H9 (cell line): ENCODE measurements around the gene CASK. TPM values are rescaled to one million over a fixed set of nuclear protein-coding genes. Genes with fewer than 3 reads are reported as not detected.

ENCODE experiments used
- DNase-seq: peaks from one replicate; pipeline ENCODE4 v3.0.0-alpha.2; 2017
- H2AFZ ChIP-seq: one replicate; pipeline ENCODE4 v1.6.1; 2013; ENCODE audit warnings: mild to moderate bottlenecking, low read length, control low read depth, moderate library complexity
- H2AK5ac ChIP-seq: 2 replicates; pipeline ENCODE4 v1.6.1; 2013; ENCODE audit warnings: low read length, control low read depth, mixed read lengths; ENCODE audit not compliant: insufficient read length
- H2BK120ac ChIP-seq: one replicate; pipeline ENCODE4 v1.6.1; 2013; ENCODE audit warnings: low read depth, mild to moderate bottlenecking, low read length, control low read depth, inconsistent platforms; ENCODE audit not compliant: poor library complexity, severe bottlenecking
- H2BK12ac ChIP-seq: 2 replicates; pipeline ENCODE4 v1.6.1; 2013; ENCODE audit warnings: low read length, control low read depth, mixed read lengths, low read depth; ENCODE audit not compliant: insufficient read length
- H2BK15ac ChIP-seq: 2 replicates; pipeline ENCODE4 v1.6.1; 2013; ENCODE audit warnings: low read depth, low read length, control low read depth
- H2BK20ac ChIP-seq: one replicate; pipeline ENCODE4 v1.6.1; 2013; ENCODE audit warnings: low read depth, mild to moderate bottlenecking, low read length, control low read depth, inconsistent platforms; ENCODE audit not compliant: poor library complexity, severe bottlenecking
- H2BK5ac ChIP-seq: 2 replicates; pipeline ENCODE4 v1.6.1; 2013; ENCODE audit warnings: low read length, control low read depth, mixed read lengths; ENCODE audit not compliant: insufficient read length
- H3K14ac ChIP-seq: 2 replicates; pipeline ENCODE4 v1.6.1; 2013; ENCODE audit warnings: low read length, control low read depth; ENCODE audit not compliant: insufficient read depth
- H3K18ac ChIP-seq: 2 replicates; pipeline ENCODE4 v1.6.1; 2013; ENCODE audit warnings: low read depth, mild to moderate bottlenecking, mixed read lengths, low read length, control low read depth; ENCODE audit not compliant: insufficient read length
- H3K23ac ChIP-seq: 2 replicates; pipeline ENCODE4 v1.6.1; 2013; ENCODE audit warnings: low read length, control low read depth, mixed read lengths, low read depth; ENCODE audit not compliant: insufficient read length
- H3K23me2 ChIP-seq: 2 replicates; pipeline ENCODE4 v1.6.1; 2013; ENCODE audit warnings: low read depth, mild to moderate bottlenecking, mixed read lengths, low read length, control low read depth; ENCODE audit not compliant: insufficient read length, poor library complexity, severe bottlenecking
- H3K27ac ChIP-seq: 2 replicates; pipeline ENCODE4 v1.5.1; 2013; ENCODE audit warnings: low read length, control low read depth, mixed read lengths, low read depth; ENCODE audit not compliant: insufficient read length
- H3K27me3 ChIP-seq: 2 replicates; pipeline ENCODE4 v1.6.1; 2013; ENCODE audit warnings: low read length, control low read depth, inconsistent platforms; ENCODE audit not compliant: insufficient read depth
- H3K4ac ChIP-seq: 2 replicates; pipeline ENCODE4 v1.6.1; 2013; ENCODE audit warnings: low read depth, mild to moderate bottlenecking, control low read depth, inconsistent platforms, low read length, moderate library complexity
- H3K4me1 ChIP-seq: 2 replicates; pipeline ENCODE4 v1.6.1; 2013; ENCODE audit warnings: low read length, control low read depth, inconsistent platforms; ENCODE audit not compliant: insufficient read depth
- H3K4me2 ChIP-seq: 2 replicates; pipeline ENCODE4 v1.6.1; 2013; ENCODE audit warnings: low read length, control low read depth, mixed read lengths; ENCODE audit not compliant: insufficient read length, insufficient read depth
- H3K56ac ChIP-seq: 2 replicates; pipeline ENCODE4 v1.6.1; 2013; ENCODE audit warnings: low read depth, mild to moderate bottlenecking, mixed read lengths, low read length, control low read depth; ENCODE audit not compliant: insufficient read length
- H3K79me1 ChIP-seq: 2 replicates; pipeline ENCODE4 v1.6.1; 2013; ENCODE audit warnings: low read depth, mild to moderate bottlenecking, moderate library complexity, low read length, control low read depth, inconsistent platforms; ENCODE audit not compliant: insufficient read depth, poor library complexity, severe bottlenecking
- H3K79me2 ChIP-seq: 2 replicates; pipeline ENCODE4 v1.6.1; 2013; ENCODE audit warnings: low read length, control low read depth, inconsistent platforms; ENCODE audit not compliant: insufficient read depth
- H3K9ac ChIP-seq: 2 replicates; pipeline ENCODE4 v1.6.1; 2013; ENCODE audit warnings: low read length, control low read depth, mixed read lengths; ENCODE audit not compliant: insufficient read length; ENCODE audit errors: extremely low read depth
- H3K9me3 ChIP-seq: one replicate; pipeline ENCODE4 v1.6.1; 2013; ENCODE audit warnings: low read depth, low read length, inconsistent platforms; ENCODE audit not compliant: control insufficient read depth
- H3T11ph ChIP-seq: one replicate; pipeline ENCODE4 v1.6.1; 2013; ENCODE audit warnings: mild to moderate bottlenecking, low read length, control low read depth, inconsistent platforms
- H4K20me1 ChIP-seq: one replicate; pipeline ENCODE4 v1.6.1; 2013; ENCODE audit not compliant: control insufficient read depth, insufficient read length, insufficient read depth
- H4K5ac ChIP-seq: 2 replicates; pipeline ENCODE4 v1.6.1; 2013; ENCODE audit warnings: low read depth, mild to moderate bottlenecking, mixed read lengths, low read length, control low read depth; ENCODE audit not compliant: insufficient read length
- H4K8ac ChIP-seq: replicated peaks from 2 replicates; pipeline ENCODE4 v1.6.1; 2013; ENCODE audit warnings: low read length, control low read depth, mixed read lengths, low read depth; ENCODE audit not compliant: insufficient read length
- H4K91ac ChIP-seq: 2 replicates; pipeline ENCODE4 v1.6.1; 2013; ENCODE audit warnings: low read depth, mild to moderate bottlenecking, moderate library complexity, mixed read lengths, low read length, control low read depth; ENCODE audit not compliant: insufficient read length
- H3K27ac Mint-ChIP-seq, 3 experiments: 2 replicates in 2 of 3; 3 replicates in 1 of 3; pipeline ENCODE4 v1.8.0; 2020 to 2021; ENCODE audit warnings: mixed read lengths in 3 of 3, mild to moderate bottlenecking in 1 of 3, moderate library complexity in 1 of 3
- H3K27me3 Mint-ChIP-seq: 2 replicates; pipeline ENCODE4 v1.8.0; 2021; ENCODE audit warnings: low read depth, mild to moderate bottlenecking, moderate library complexity, mixed read lengths
- H3K36me3 Mint-ChIP-seq, 3 experiments: 2 replicates in 2 of 3; 3 replicates in 1 of 3; pipeline ENCODE4 v1.8.0; 2020 to 2021; ENCODE audit warnings: low read depth in 3 of 3, mixed read lengths in 3 of 3; ENCODE audit not compliant: insufficient read depth in 1 of 3
- H3K4me1 Mint-ChIP-seq, 2 experiments: 2 replicates each; pipeline ENCODE4 v1.8.0; 2020; ENCODE audit warnings: mixed read lengths in 2 of 2
- H3K4me3 Mint-ChIP-seq, 2 experiments: 2 replicates in 1 of 2; 3 replicates in 1 of 2; pipeline ENCODE4 v1.8.0; 2020 to 2021; ENCODE audit warnings: mild to moderate bottlenecking in 2 of 2, mixed read lengths in 2 of 2, moderate library complexity in 1 of 2
- H3K9me3 Mint-ChIP-seq, 2 experiments: 2 replicates in 1 of 2; 3 replicates in 1 of 2; pipeline ENCODE4 v1.8.0; 2020; ENCODE audit warnings: mild to moderate bottlenecking in 2 of 2, mixed read lengths in 2 of 2, moderate library complexity in 1 of 2
- CTCF ChIP-seq: fragments of 200-600 bp; sonication (generic); conservative IDR thresholded peaks from 3 replicates; pipeline ENCODE4 v1.8.0; 2021; ENCODE audit warnings: antibody characterized with exemption, mild to moderate bottlenecking
- total RNA-seq: library from RNA; stranded (reverse); gene quantifications from 2 replicates; pipeline ENCODE4 v1.2.1, GENCODE V29; 2021

The CASK gene
- total RNA-seq, 1 experiment from 2014 or later = 44.1 TPM

- H3K4me1 ChIP-seq = peaks cover 2% of the 10 kb centered on the region; the same call in 1 of the 2 replicates
- no peak overlapping the region for H4K91ac ChIP-seq
- no peaks in the 10 kb centered on the region for H4K20me1 ChIP-seq
- no peaks in the 10 kb centered on the region for H3K9me3 ChIP-seq
- H4K8ac ChIP-seq = no peak overlapping the region
- H3K23me2 ChIP-seq = no peaks in the 10 kb centered on the region
- Mint-ChIP-seq H3K4me3 (no peak overlapping the region; a peak in 1 of 5 replicates), H3K27ac (no peak overlapping the region), H3K36me3 (peaks cover 0 to 4% (median 2%) of the 10 kb centered on the region in 3 experiments; a peak in 5 of 7 replicates), H3K9me3 (peaks cover 32 to 37% of the 10 kb centered on the region in 2 experiments), H3K4me1 (peaks cover 3 to 5% of the 10 kb centered on the region in 2 experiments; a peak in 3 of 4 replicates), H3K27me3 (no peaks in the 10 kb centered on the region; the same call in 1 of the 2 replicates)
- no peak overlapping the region for H4K5ac ChIP-seq
- no peaks in the 10 kb centered on the region for H3K27me3 ChIP-seq
- no peak overlapping the region for H2BK5ac ChIP-seq
- H3K79me1 ChIP-seq = no peaks in the 10 kb centered on the region
- H3K9ac ChIP-seq = no peak overlapping the region
- no peak overlapping the region for H2BK120ac ChIP-seq
- no peak overlapping the region for H2BK12ac ChIP-seq
- no peak overlapping the region for H3K23ac ChIP-seq
- H3K79me2 ChIP-seq = no peaks in the 10 kb centered on the region
- no peak overlapping the region for H3K27ac ChIP-seq
- no peak for TF ChIP-seq CTCF
- H2AFZ ChIP-seq = no peak overlapping the region
- no peak overlapping the region for H3K18ac ChIP-seq
- H3K4me2 ChIP-seq = no peak overlapping the region
- H3T11ph ChIP-seq = no peak overlapping the region
- DNase-seq = no peak
- no peak overlapping the region for H3K14ac ChIP-seq
- no peak overlapping the region for H3K4ac ChIP-seq
- no peak overlapping the region for H2BK20ac ChIP-seq
- H2AK5ac ChIP-seq = no peak overlapping the region
- H2BK15ac ChIP-seq = no peak overlapping the region
- no peak overlapping the region for H3K56ac ChIP-seq
These were observed 307.1 kb downstream of the CASK start for GRCh38 chrX:41616255-41616654.
